Transverse colon (tissue), 4 donors: ENCODE data around the gene CRB1. TPM values are rescaled to one million over a fixed set of nuclear protein-coding genes. Genes with fewer than 3 reads are reported as not detected.

ENCODE experiments used
- DNase-seq: peaks from one replicate; pipeline ENCODE4 v3.0.0-alpha.2; 2019
- H3K27ac ChIP-seq, 4 donors: fragments of 200-600 bp; sonication (generic); 2 replicates each; pipeline ENCODE4 v1.5.1; 2016 to 2018; ENCODE audit warnings: inconsistent platforms in 4 of 4
- H3K27me3 ChIP-seq: fragments of 200-600 bp; sonication (generic); 2 replicates; pipeline ENCODE4 v1.5.1; 2017; ENCODE audit warnings: inconsistent platforms
- H3K36me3 ChIP-seq, 4 donors: fragments of 200-600 bp; sonication (generic); 2 replicates each; pipeline ENCODE4 v1.5.1; 2017 to 2019; ENCODE audit warnings: inconsistent platforms in 4 of 4
- H3K4me1 ChIP-seq, 4 donors: fragments of 200-600 bp; sonication (generic); 2 replicates each; pipeline ENCODE4 v1.5.1; 2017 to 2020; ENCODE audit warnings: inconsistent platforms in 4 of 4
- H3K4me3 ChIP-seq, 4 donors: fragments of 200-600 bp; sonication (generic); 1 replicate in 1 of 4; 2 replicates in 3 of 4; pipeline versions ENCODE4 v1.5.1 to v1.6.1; 2017 to 2019; ENCODE audit warnings: inconsistent platforms in 4 of 4
- H3K9me3 ChIP-seq, 2 donors: fragments of 200-600 bp; sonication (generic); 2 replicates each; pipeline ENCODE4 v1.5.1; 2017 to 2019; ENCODE audit warnings: inconsistent platforms in 2 of 2
- EP300 ChIP-seq: sonication (generic); formaldehyde crosslinking; IDR thresholded peaks from one replicate; pipeline ENCODE4 v1.6.1; 2017; ENCODE audit warnings: antibody characterized with exemption, low read depth
- POLR2A ChIP-seq: fragments of 450-650 bp; IDR thresholded peaks from one replicate; pipeline ENCODE4 v1.6.1; 2016; ENCODE audit warnings: antibody characterized with exemption, mild to moderate bottlenecking, moderate library complexity
- POLR2AphosphoS5 ChIP-seq, 3 donors: sonication (generic); formaldehyde crosslinking; IDR thresholded peaks; one replicate each; pipeline ENCODE4 v1.6.1; 2016; ENCODE audit warnings: antibody characterized with exemption in 3 of 3
- WGBS, 2 donors: methylation state at CpG; one replicate each; pipeline ENCODE4 v1.1.5; 2018; ENCODE audit warnings: low coverage in 1 of 2; 5-methylcytosine and 5-hydroxymethylcytosine counted together
- in situ Hi-C, 4 donors: fragments of 200-750 bp; cut with MboI; loops; one replicate each; pipeline versions ENCODE4 v1.15.0 to v1.15.1; 2017; ENCODE audit warnings: low sequenced_read_pairs in 3 of 4, low pct_ligation_motif_present in 1 of 4, low pct_unique_long_range_greater_than_20kb in 1 of 4
- intact Hi-C: fragments of 100-400 bp; cut with DNase I; formaldehyde crosslinking; loops from one replicate; pipeline ENCODE4 v1.15.1; 2023; ENCODE audit warnings: low total_unique reads
- total RNA-seq, 4 donors: library from RNA; depleted of rRNA; stranded (reverse); fragments of >200 nt; gene quantifications; one replicate each; pipeline ENCODE4 v1.1.0, GENCODE V29; 2016
- TF ChIP-seq, protein P1 (sequence below), 5 experiments: fragments of 200-600 bp in 3 of 5; fragments of 450-650 bp in 2 of 5; sonication (generic) in 3 of 5; IDR thresholded peaks; 1 replicate in 2 of 5; 2 replicates in 3 of 5; pipeline ENCODE4 v1.5.1; 2016 to 2017; ENCODE audit warnings: antibody characterized with exemption in 5 of 5, inconsistent platforms in 3 of 5, mild to moderate bottlenecking in 2 of 5, moderate library complexity in 1 of 5

CRB1 gene
- total RNA-seq, 4 donors from 2014 or later: 0.14 to 2.8 (median 0.32) TPM; not detected in 1

DNA sequence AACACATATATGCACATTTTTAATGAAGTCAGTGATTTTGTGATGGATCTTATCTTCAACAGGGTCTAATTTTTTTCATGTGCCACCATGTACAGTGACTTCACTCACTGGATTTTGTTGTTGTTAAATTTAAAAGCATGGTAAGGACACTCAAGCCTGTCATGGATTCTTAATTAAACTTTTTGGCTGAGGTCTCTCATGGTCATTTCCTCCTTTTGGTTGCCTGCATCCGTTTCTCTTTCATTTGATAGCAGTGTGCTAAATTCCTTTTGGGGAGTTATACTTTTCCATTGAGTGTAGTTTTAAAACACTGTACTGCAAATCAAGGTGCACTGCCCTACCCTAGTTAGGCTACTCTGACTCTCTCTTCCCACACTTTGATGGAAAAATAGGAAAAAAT lies 13.2 kb upstream of the CRB1 start:
- Histone ChIP-seq H3K9me3 (no peaks in the 10 kb centered on the region), H3K4me1 (no peaks in the 10 kb centered on the region), H3K27me3 (no peaks in the 10 kb centered on the region), H3K27ac (no peak overlapping the region), H3K36me3 (no peaks in the 10 kb centered on the region), H3K4me3 (no peak overlapping the region)
- in situ Hi-C loops: no loop called here
- DNase-seq: no peak
- intact Hi-C loops: no loop called here
- 51 to 64% methylated on average over 1 of the region's 1 CpG for WGBS, 2 donors
- TF ChIP-seq EP300 (no peak), POLR2AphosphoS5 (IDR thresholded peaks at IDR 0.05) (no peak), POLR2A (no peak)
- TF ChIP-seq, protein P1, sequence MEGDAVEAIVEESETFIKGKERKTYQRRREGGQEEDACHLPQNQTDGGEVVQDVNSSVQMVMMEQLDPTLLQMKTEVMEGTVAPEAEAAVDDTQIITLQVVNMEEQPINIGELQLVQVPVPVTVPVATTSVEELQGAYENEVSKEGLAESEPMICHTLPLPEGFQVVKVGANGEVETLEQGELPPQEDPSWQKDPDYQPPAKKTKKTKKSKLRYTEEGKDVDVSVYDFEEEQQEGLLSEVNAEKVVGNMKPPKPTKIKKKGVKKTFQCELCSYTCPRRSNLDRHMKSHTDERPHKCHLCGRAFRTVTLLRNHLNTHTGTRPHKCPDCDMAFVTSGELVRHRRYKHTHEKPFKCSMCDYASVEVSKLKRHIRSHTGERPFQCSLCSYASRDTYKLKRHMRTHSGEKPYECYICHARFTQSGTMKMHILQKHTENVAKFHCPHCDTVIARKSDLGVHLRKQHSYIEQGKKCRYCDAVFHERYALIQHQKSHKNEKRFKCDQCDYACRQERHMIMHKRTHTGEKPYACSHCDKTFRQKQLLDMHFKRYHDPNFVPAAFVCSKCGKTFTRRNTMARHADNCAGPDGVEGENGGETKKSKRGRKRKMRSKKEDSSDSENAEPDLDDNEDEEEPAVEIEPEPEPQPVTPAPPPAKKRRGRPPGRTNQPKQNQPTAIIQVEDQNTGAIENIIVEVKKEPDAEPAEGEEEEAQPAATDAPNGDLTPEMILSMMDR (IDR thresholded peaks at IDR 0.05): no peak

DNA sequence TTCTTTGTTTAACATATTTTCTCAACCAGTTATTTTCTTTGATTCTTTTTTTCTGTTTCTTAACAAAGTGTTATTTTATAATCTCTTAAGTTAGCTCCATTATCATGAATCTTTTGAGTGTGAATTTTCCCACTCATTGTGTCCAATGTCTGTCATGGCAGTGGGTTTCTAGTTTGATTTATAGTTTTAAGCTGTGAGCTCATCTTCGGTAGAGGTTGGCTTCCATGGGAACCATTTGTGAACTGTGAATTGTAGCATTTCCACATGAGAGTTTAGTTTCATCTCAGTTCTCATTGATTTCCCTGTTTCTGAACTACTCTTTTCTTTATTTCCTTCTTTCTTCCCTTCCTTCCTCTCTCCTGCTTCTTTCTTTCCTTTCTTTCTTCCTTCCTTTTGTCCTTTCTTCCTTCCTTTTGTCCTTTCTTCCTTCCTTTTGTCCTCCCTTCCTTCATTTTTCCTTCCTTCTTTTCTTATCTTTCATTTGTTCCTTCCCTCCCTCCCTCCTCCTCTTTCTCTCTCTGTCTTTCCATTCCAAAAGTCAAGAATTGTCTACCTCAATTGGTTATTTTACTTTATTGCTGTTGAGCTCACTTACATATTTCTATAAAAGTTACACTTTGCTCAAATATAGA lies 3.0 kb upstream of the CRB1 start:
- in situ Hi-C loops: no loop called here
- DNase-seq: no peak
- H3K9me3 ChIP-seq: no peaks in the 10 kb centered on the region
- H3K4me1 ChIP-seq: no peaks in the 10 kb centered on the region
- H3K36me3 ChIP-seq: no peaks in the 10 kb centered on the region
- no peak overlapping the region for H3K27ac ChIP-seq
- no peaks in the 10 kb centered on the region for H3K27me3 ChIP-seq
- 82 to 85% methylated on average over 1 of the region's 1 CpG for WGBS, 2 donors
- intact Hi-C loops: no loop called here
- no peak overlapping the region for H3K4me3 ChIP-seq
- TF ChIP-seq EP300 (no peak), POLR2AphosphoS5 (IDR thresholded peaks at IDR 0.05) (no peak), POLR2A (no peak)
- TF ChIP-seq, protein P1 (IDR thresholded peaks at IDR 0.05): no peak

DNA sequence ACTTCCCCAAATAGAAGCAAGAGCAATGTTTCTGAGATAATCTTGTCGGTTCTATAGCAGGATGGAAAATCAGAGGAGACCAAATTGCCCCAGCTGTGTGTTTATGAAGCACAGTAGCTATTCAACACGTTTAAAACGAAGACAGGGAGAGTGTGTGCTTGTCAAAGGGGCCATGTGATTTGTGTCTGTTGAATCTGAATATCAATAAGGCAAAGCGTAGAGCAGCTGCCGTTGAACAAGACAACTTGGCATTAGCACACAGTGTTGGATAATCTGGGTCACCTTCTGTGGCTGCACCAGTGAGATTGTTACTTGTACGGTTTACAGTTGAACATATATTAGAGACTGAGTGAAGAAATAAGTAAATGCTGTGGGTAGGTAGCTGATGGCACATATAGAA lies 1.0 kb downstream of the CRB1 start:
- in situ Hi-C loops: no loop called here
- Histone ChIP-seq H3K27ac (no peak overlapping the region), H3K4me3 (no peak overlapping the region), H3K27me3 (no peaks in the 10 kb centered on the region), H3K9me3 (no peaks in the 10 kb centered on the region), H3K36me3 (no peaks in the 10 kb centered on the region), H3K4me1 (no peaks in the 10 kb centered on the region)
- no peak for DNase-seq
- 25 to 45% methylated on average over 1 to 6 of the region's 6 CpGs for WGBS, 2 donors
- intact Hi-C loops: no loop called here
- TF ChIP-seq EP300 (no peak), POLR2AphosphoS5 (IDR thresholded peaks at IDR 0.05) (no peak), POLR2A (no peak)
- TF ChIP-seq, protein P1 (IDR thresholded peaks at IDR 0.05): no peak

DNA sequence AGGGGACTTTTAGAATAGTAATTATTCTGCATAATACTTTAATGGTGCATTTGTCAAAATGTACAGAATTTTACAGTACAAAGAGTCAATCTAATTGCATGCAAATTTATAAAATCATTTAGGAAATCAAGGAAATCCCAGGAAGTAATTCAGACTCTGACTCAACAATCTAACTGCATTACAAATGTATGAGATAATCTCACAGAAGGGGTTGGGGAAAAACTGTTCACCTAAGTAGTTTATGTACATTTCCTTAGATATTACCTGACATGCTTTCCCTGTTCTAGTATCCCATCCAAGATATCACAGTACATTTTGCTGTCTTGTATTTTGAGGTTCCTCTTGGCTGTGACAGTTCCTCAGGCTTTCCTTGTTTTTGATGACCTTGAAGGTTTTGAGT lies 4.7 kb downstream of the CRB1 start:
- no peaks in the 10 kb centered on the region for H3K27me3 ChIP-seq

DNA sequence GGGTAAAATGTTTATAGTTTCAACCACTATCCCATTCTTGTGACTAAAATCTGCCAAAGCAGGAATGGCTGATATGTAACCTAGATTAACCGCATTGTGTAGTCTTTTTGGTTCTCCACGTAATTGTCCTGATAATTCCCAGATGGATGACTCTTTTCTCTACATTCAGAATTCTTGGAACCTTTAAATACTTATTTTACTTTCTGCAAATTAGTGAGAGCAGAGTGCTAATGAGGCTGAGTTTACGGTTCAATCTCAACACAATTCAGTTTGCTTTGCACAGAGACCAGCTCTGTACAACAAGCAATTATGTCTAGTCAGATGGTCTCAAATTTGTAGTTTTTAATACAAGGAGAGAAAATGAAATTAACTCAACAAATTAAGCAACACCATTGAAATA lies 9.1 kb downstream of the CRB1 start:
- H3K27me3 ChIP-seq: no peaks in the 10 kb centered on the region
- WGBS, 2 donors: 76 to 83% methylated on average over 3 of the region's 3 CpGs
- no peaks in the 10 kb centered on the region for H3K4me1 ChIP-seq
- no peak for TF ChIP-seq EP300
- TF ChIP-seq POLR2AphosphoS5 (IDR thresholded peaks at IDR 0.05): no peak
- no peak for TF ChIP-seq POLR2A
- TF ChIP-seq, protein P1 (IDR thresholded peaks at IDR 0.05): no peak
- no peaks in the 10 kb centered on the region for H3K36me3 ChIP-seq
- in situ Hi-C loops (no loop called here), intact Hi-C loops (no loop called here)
- H3K4me3 ChIP-seq: no peak overlapping the region
- H3K27ac ChIP-seq: no peak overlapping the region
- no peaks in the 10 kb centered on the region for H3K9me3 ChIP-seq
- no peak for DNase-seq

More for the DNA sequence above, 4.7 kb downstream of the CRB1 start:
- in situ Hi-C loops: no loop called here
- Histone ChIP-seq H3K9me3 (no peaks in the 10 kb centered on the region), H3K4me1 (no peaks in the 10 kb centered on the region), H3K36me3 (no peaks in the 10 kb centered on the region), H3K4me3 (no peak overlapping the region), H3K27ac (no peak overlapping the region)
- TF ChIP-seq EP300: no peak
- intact Hi-C loops: no loop called here
- DNase-seq: no peak
